COLO668 (cell line): ENCODE measurements around the gene RPS25.
"Not testable (repeated sequence)": the region's sequence is repeated elsewhere in the genome, so short reads cannot be mapped to it uniquely, and the experiment has no call there.

Experiments
- DNase-seq: peaks from one replicate; lab custom pipeline; 2025; ENCODE audit not compliant: unreplicated experiment; lab: John Stamatoyannopoulos, UW

The RPS25 gene

GRCh38 chr11:119041821-119042514 lies 23.8 kb upstream of the RPS25 start:
- no peak for DNase-seq

GRCh38 chr11:119039471-119039870 lies 21.3 kb upstream of the RPS25 start:
- not testable (repeated sequence) for DNase-seq

- DNase-seq, result no peak
Observed at GRCh38 chr11:119038884-119039283, 20.7 kb upstream of the RPS25 start.

GRCh38 chr11:119034813-119035212 lies 16.7 kb upstream of the RPS25 start:
- DNase-seq, result no peak

- DNase-seq, result not testable (repeated sequence)
Observed at GRCh38 chr11:119033421-119033820, 15.3 kb upstream of the RPS25 start.

GRCh38 chr11:119031912-119032280 lies 13.8 kb upstream of the RPS25 start:
- DNase-seq, result no peak

- peak; percentile 99 for DNase-seq
Observed at GRCh38 chr11:119030329-119031047, 12.3 kb upstream of the RPS25 start, which contains the start of gene SLC37A4. Gene SLC37A4, minus strand, starts transcription at chr11:119030877.

- no peak for DNase-seq
Observed at GRCh38 chr11:119030029-119030328, 11.8 kb upstream of the RPS25 start.

- peak; percentile 17 for DNase-seq
Observed at GRCh38 chr11:119029340-119030028, 11.3 kb upstream of the RPS25 start.

GRCh38 chr11:119029069-119029339 lies 10.9 kb upstream of the RPS25 start:
- DNase-seq, result no peak

- no peak for DNase-seq
Observed at GRCh38 chr11:119028346-119029068, 10.4 kb upstream of the RPS25 start.

GRCh38 chr11:119027561-119028345 lies 9.6 kb upstream of the RPS25 start:
- no peak for DNase-seq

- no peak for DNase-seq
Observed at GRCh38 chr11:119026970-119027369, 8.8 kb upstream of the RPS25 start.

- DNase-seq, result no peak
Observed at GRCh38 chr11:119025978-119026766, 8.0 kb upstream of the RPS25 start.

GRCh38 chr11:119025541-119025940 lies 7.4 kb upstream of the RPS25 start:
- DNase-seq, result no peak

- no peak for DNase-seq
Observed at GRCh38 chr11:119025099-119025473, 6.9 kb upstream of the RPS25 start.

GRCh38 chr11:119024430-119025098 lies 6.4 kb upstream of the RPS25 start:
- DNase-seq, result no peak

- no peak for DNase-seq
Observed at GRCh38 chr11:119023741-119024140, 5.6 kb upstream of the RPS25 start.

GRCh38 chr11:119021631-119022030 lies 3.5 kb upstream of the RPS25 start:
- DNase-seq, result no peak

GRCh38 chr11:119019996-119020395 lies 1.9 kb upstream of the RPS25 start:
- no peak for DNase-seq
